GM21447 (cell line): ENCODE measurements around the gene NCK2.

ENCODE experiments used
- ATAC-seq: cut with Tn5 transposase; IDR thresholded peaks from one replicate; pipeline ENCODE4 v1.9.1; 2021; ENCODE audit not compliant: unreplicated experiment

Gene NCK2

DNA sequence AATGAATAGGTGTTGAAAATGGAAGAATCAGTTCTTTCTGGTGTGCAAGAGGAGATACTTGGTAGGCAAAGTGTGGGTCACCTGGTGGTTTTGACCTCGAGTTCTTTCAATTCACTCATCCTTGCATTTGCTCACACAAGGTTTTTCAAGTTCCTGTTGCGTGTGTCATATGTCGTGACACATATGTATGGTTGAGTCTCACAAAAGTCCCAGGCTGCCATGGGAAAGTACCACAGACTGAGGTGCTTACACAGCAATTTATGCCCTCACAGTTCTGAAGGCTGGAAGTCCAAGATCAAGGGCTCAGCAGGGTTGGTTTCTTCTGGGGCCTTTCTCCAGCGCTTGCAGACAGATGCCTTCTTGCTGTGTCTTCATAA, 64.4 kb downstream of the NCK2 start:
- peak; percentile 32 for ATAC-seq

DNA sequence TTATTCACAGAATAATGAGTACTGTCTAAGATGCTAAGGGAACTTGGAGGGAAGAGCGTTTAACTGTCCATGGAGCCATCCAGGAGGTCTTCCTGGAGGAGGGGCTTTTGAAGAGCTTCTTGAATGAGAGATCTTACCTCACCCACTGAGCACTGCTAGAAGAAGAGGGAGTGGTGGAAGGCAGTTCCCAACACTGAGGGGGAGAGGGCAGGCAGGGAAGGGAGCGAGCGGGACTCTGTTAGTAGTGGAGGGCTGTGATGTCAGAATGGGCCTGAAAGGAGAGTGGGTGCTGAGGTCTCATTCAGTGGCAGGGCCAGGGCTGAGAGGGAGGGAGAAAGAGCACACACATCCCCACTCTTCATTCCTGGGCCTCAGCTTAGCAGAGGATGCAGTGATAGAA, 65.0 kb downstream of the NCK2 start:
- no peak for ATAC-seq

GRCh38 chr2:105812180-105813044, 67.7 kb downstream of the NCK2 start:
- peak; percentile 91 for ATAC-seq

GRCh38 chr2:105813045-105813315, 68.3 kb downstream of the NCK2 start:
- no peak for ATAC-seq

- ATAC-seq, result no peak
Measured at GRCh38 chr2:105813405-105813804, 68.7 kb downstream of the NCK2 start.

DNA sequence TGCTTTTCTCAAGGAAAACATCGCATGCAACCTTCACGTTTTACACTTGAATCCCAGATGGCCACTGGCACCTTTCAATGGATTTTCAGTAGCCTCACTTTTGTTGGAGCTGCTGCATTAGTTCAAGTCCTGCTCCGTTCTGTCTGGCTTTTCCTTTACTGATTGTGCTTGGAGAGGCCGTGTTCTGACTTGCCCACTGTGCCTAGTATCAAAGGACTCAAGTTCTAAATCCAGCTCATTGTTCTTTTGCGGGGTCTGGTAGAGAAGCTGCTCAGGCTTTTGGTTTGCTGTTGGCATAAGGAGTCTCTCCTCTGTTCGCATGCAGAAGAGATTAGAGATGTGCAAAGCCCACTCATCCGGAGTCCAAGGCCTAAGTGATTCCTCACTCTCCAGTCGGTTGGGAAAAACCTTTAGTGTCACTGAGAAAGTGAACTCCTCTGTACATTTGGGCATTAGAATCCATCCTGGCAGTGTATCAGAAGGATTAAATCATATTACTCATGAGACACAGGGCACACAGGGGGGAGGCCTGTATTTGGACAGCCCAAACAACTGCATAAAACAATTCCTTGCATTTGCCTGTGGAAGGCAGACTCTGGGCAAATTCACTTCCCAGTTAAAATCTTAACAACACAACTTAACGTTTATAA, 69.7 kb downstream of the NCK2 start:
- ATAC-seq, result no peak

DNA sequence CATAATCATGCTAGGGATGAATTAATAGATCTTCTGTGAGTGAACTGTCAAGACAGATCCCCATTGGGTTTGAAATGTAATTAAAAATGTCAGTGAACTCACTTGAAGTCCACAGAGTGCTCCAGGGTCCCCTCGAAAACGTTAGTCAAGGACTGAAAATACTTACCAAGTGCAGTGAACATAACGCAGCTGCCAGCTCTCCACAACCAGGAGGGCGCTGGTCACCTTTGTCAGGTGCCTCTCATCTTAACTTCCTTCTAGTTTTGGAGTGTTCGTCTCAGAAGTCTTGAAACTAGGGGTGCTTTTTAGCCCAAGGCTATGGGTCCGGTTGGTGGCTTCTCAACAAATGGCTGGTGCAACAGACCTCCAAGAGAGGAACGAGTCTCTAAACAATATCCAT, 70.7 kb downstream of the NCK2 start:
- no peak for ATAC-seq

- ATAC-seq, result no peak
Measured at GRCh38 chr2:105820151-105820550, 75.4 kb downstream of the NCK2 start.

DNA sequence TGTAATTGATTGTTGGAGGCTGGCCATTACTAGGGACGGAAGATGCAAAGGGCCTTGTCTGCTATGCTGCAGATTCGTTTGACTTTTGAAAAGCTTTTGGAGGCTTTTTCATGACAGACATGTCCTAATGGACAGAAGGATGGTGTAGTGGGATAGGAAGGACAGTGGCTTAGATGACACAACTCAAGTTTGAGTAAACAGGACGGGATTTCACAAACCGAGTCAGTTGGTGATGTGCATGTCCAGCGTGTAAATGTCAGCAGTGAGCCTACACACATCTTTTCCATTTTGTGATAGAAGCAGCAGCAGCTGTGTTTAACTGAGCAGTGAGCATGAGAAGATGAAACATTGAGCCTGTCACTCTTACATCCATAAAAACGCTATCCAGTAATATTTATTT, 76.0 kb downstream of the NCK2 start:
- ATAC-seq, result no peak

DNA sequence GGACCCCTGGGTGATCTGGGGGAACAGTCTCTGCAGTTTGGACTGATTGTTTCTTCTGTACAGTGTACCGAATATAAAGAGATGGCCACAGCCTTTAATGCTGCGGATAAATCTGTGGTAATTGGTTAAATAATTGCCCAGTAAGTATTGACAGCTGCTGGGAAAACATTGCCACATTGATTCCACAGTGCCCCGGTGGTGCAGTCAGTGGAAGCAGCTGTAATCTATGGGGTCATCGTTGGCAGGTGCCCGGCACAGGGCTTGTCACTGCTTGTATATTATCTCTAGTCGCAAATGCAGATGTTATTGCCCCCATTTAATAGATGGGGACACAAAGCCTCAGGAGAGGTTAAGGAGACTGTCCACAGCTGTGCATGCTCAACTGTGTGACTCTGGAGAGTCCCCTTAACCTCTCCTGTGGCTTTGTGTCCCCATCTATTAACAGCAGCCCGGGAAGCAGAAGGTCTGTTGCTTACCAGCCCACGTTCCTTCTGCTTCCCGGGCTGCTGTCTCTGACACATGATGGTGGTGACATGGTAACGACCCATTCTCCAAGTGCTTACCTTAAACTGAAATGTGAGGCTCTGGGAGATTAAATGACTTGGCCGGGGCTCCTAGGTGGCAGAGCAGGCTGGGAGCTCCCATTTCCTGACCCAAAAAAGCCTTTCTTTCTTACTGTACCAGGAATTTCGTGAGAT, 76.9 kb downstream of the NCK2 start:
- ATAC-seq, result no peak

DNA sequence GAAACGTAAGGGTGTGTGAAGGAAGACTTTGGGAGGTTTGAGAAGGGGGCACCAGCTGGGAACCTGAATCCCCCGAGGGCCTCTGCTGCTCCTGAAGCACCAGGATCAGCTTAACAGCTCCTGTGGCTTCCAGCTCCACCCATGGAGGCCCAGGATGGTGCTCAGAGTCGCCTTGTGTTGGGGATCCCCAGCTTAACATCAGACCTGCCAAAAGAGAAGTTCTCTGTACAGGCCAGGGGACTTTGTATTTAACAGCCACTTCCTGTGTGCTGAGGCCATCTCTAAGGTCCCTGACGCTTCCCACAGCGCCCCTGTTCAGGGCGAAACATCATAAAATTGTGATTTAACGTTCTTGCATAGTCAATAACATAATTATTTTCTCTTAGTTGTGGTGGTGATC, 77.5 kb downstream of the NCK2 start:
- ATAC-seq, result peak; percentile 94

DNA sequence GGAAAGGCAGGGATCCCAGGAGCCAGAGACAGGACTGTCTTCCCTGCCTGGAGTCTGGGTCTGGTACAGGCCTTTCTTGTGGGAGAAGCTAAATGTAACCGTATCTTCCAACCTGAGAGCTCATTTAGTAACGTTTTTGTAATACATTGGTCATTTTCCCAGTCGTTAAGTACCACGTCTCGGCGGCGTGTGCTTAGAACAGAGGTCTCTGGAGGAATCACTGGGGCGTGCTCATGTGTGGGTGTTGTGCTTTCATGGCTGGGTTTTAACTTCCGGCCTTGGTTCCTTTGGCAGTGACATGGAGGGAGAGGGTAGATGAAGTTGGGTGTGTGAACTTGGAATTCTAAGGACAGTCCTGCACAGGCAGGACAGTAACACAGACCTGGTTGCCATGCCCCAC, 79.7 kb downstream of the NCK2 start:
- ATAC-seq, result no peak

DNA sequence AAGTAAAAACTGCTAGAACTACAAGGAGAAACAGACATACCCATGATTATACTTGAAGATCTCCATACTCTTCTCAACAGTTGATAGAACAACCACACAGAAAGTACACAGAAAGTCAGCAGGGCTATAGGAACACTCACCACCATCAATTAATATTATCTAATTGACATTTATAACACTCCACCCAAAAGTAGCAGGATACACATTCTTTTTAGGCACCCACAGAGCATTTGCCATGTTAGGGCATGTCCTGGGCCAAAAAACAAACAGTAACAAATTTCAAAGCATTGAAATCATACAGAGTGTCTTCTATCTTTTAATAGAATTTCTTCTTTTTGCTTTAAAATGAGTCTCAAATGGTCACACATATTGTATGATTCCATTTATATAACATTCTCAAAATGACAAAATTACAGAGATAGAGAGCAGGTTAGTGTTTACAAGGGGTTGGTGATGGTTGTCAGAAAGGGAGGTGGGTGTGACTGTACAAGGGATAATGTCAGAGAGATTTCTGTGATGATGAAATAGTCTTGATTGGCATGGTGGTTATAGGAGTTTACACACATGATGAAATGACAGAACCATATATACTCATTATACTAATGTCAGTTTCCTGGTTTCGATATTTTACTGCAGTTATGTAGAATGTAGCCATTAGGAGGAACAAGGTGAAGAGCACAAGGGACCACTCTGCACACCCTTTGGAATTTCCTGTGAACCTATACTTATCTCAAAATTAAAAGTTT, 82.8 kb downstream of the NCK2 start:
- peak; percentile 45 for ATAC-seq

GRCh38 chr2:105828558-105828957, 83.8 kb downstream of the NCK2 start:
- peak; percentile 61 for ATAC-seq

- peak; percentile 77 for ATAC-seq
Measured at GRCh38 chr2:105834931-105835330, 90.2 kb downstream of the NCK2 start.

DNA sequence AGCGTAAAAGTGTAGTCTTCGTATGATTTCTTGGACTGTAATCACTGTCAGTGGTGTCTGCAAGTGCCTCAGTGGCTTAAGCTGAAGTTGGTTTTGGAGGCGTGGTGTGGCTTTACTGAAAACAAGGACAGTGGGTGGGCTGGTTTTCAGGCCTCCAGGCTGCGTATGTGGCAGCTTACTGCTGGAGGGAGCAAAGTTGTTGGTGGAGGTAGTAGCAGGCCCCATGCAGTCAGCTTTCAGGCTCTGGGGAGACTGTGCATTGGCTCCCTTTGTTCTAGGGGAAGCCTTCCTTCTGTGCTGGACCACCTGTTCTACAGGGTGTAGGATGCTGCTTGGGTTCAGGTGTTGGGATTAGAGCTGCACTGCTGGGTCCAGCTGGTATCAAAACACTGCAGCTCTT, 91.6 kb downstream of the NCK2 start:
- no peak for ATAC-seq

DNA sequence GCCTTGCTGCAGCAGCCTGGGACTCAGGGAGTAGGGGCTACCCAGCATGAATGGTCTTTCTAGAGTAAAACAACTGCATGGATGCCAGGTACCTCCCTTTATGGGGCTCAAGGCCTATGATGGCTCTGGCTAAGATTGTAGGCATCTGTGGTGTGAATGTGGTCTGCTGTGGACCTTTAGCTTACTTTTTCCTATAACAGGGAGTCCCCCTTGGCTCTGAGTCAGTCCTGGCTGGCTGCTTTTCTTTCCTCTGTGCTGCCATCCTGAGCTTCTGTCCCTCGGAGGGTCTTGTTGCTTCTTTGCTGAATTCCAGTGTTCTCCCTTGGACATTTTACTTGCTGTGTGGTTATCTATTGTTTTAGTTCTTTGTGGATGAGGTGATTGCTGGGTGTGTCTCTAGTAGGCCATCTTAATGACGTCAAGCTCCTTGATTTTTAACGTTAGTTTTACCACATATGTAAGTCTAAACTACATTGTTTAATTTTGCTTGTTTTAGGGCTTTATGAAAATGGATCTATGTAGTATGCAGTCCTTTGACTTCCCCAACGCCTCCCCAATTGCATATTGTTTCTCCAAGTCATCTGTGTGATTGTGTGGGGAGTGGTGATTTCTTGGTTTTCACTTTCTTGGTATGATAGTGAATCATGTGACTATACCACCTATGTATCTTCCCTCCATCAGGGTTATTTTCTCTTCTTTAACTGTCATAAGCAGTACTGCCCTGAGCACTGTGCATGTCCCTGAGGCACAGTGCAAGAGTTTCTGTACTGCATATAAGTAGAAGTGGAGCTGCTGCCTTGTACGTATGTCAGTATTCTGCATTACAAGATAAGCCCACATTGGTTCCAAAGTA, 92.4 kb downstream of the NCK2 start:
- ATAC-seq, result no peak

GRCh38 chr2:105839793-105840192, 95.1 kb downstream of the NCK2 start:
- no peak for ATAC-seq

DNA sequence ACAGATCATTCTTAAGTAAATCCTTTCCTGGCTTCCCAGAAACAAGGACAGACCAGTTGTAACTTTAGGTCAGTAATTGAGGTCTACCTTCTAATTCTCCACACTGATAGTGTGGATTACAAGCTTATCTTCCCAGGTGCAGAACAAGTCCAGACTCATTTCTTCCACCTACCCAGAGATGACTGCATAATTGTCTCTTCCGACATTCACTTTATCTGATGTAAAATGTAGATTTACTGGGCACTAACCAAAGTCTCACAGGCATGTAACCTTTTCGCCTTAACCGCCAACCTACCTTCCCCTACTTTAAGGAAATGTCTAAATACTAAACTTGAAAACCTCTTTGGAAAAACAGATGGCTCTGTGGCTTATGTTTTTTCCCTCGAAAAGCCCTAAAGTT, 96.2 kb downstream of the NCK2 start:
- ATAC-seq, result no peak

- ATAC-seq, result no peak
Measured at GRCh38 chr2:105841551-105841950, 96.8 kb downstream of the NCK2 start.

GRCh38 chr2:105842555-105842954, 97.8 kb downstream of the NCK2 start:
- no peak for ATAC-seq
